PFSK-1 (cell line): Measurements from ENCODE around the gene HNRNPF.

ENCODE experiments used
- FOXP2 ChIP-seq: optimal IDR thresholded peaks from 2 replicates; pipeline ENCODE3; 2011; ENCODE audit warnings: borderline replicate concordance, control low read depth, inconsistent platforms; ENCODE audit not compliant: insufficient read depth; ENCODE audit errors: extremely low read length, extremely low read depth
- POLR2AphosphoS5 ChIP-seq: IDR thresholded peaks from 2 replicates; pipeline ENCODE4 v1.6.1; 2012; ENCODE audit warnings: low read depth, mild to moderate bottlenecking, control low read depth, low read length, moderate library complexity
- SIN3A ChIP-seq: IDR thresholded peaks from 2 replicates; pipeline ENCODE4 v1.6.1; 2012; ENCODE audit warnings: mild to moderate bottlenecking, low read length, moderate library complexity, borderline replicate concordance; ENCODE audit not compliant: insufficient read depth
- TAF1 ChIP-seq: IDR thresholded peaks from 2 replicates; pipeline ENCODE4 v1.6.1; 2012; ENCODE audit warnings: low read length, control low read depth, borderline replicate concordance; ENCODE audit not compliant: insufficient read depth
- TF ChIP-seq, protein P1 (sequence below), 2 experiments: IDR thresholded peaks; 2 replicates each; pipeline versions ENCODE4 v1.6.1 to v1.8.0; 2011 to 2012; ENCODE audit warnings: low read depth in 2 of 2, low read length in 2 of 2, control low read depth in 1 of 2, inconsistent platforms in 1 of 2, mild to moderate bottlenecking in 1 of 2, moderate library complexity in 1 of 2; ENCODE audit not compliant: insufficient read depth in 1 of 2

DNA sequence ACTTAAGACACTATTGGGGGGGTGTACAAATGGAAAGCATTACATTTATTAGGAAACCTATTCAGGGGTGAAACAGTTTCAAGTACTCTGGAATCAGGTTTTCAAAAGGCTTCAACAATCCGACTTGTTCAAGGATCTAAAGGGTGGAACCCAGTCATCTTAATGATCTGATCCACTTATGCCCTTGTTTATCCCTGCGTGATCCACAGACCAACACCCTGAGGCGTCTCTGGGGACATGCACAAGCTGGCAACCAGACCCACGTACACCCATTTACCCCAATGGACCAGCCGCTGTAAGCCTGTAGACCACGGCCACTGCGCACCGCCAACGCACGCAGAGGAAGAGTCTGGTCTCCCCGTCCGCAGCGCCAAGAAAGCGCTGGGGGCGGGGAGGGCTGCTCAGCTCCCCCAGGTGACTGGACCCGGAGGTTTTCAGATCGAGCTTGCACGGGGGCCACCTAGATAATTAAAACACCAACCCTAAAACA is 13.4 kb downstream of the HNRNPF start:
- TF ChIP-seq TAF1 (no peak), SIN3A (no peak), POLR2AphosphoS5 (no peak), FOXP2 (no peak)
- TF ChIP-seq, protein P1, sequence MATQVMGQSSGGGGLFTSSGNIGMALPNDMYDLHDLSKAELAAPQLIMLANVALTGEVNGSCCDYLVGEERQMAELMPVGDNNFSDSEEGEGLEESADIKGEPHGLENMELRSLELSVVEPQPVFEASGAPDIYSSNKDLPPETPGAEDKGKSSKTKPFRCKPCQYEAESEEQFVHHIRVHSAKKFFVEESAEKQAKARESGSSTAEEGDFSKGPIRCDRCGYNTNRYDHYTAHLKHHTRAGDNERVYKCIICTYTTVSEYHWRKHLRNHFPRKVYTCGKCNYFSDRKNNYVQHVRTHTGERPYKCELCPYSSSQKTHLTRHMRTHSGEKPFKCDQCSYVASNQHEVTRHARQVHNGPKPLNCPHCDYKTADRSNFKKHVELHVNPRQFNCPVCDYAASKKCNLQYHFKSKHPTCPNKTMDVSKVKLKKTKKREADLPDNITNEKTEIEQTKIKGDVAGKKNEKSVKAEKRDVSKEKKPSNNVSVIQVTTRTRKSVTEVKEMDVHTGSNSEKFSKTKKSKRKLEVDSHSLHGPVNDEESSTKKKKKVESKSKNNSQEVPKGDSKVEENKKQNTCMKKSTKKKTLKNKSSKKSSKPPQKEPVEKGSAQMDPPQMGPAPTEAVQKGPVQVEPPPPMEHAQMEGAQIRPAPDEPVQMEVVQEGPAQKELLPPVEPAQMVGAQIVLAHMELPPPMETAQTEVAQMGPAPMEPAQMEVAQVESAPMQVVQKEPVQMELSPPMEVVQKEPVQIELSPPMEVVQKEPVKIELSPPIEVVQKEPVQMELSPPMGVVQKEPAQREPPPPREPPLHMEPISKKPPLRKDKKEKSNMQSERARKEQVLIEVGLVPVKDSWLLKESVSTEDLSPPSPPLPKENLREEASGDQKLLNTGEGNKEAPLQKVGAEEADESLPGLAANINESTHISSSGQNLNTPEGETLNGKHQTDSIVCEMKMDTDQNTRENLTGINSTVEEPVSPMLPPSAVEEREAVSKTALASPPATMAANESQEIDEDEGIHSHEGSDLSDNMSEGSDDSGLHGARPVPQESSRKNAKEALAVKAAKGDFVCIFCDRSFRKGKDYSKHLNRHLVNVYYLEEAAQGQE (IDR thresholded peaks at IDR 0.05; ENCODE audit: insufficient read depth in 1 of 2, low read depth in 2 of 2, low read length in 2 of 2), result no peak
